GM12878 (cell line): Measurements from ENCODE around the gene PPAN. TPM values are rescaled to one million over a fixed set of nuclear protein-coding genes. Genes with fewer than 3 reads are reported as not detected.

Experiments used
- ATF2 ChIP-seq: IDR thresholded peaks from 2 replicates; pipeline ENCODE4 v1.6.1; 2012; ENCODE audit warnings: low read length, inconsistent platforms
- CREM ChIP-seq: IDR thresholded peaks from 2 replicates; pipeline ENCODE4 v1.6.1; 2014; ENCODE audit warnings: antibody characterized with exemption, low read depth
- IKZF2 ChIP-seq, 2 experiments: fragments of 450-650 bp; IDR thresholded peaks; 2 replicates each; pipeline ENCODE4 v1.6.1; 2017; ENCODE audit warnings: mild to moderate bottlenecking in 2 of 2, moderate library complexity in 2 of 2
- JUND ChIP-seq: IDR thresholded peaks from 2 replicates; pipeline ENCODE4 v1.6.1; 2012; ENCODE audit warnings: low read depth, mild to moderate bottlenecking, low read length, improper control_type of control experiment, moderate library complexity
- KAT2A ChIP-seq: conservative IDR thresholded peaks from 2 replicates; pipeline ENCODE4 v1.6.1; 2011; ENCODE audit warnings: low read depth, low read length; ENCODE audit not compliant: control insufficient read depth
- MEF2B ChIP-seq: fragments of 450-650 bp; IDR thresholded peaks from 2 replicates; pipeline ENCODE4 v1.6.1; 2018; ENCODE audit warnings: mild to moderate bottlenecking, moderate library complexity; ENCODE audit not compliant: partially characterized antibody, poor library complexity, severe bottlenecking
- MLLT1 ChIP-seq: fragments of 450-650 bp; IDR thresholded peaks from 2 replicates; pipeline ENCODE4 v1.6.1; 2016; ENCODE audit warnings: mild to moderate bottlenecking
- MXI1 ChIP-seq: fragments of 150-350 bp; IDR thresholded peaks from 2 replicates; pipeline ENCODE4 v1.6.1; 2011; ENCODE audit warnings: low read depth, mild to moderate bottlenecking, inconsistent platforms, low read length, improper control_type of control experiment
- MYB ChIP-seq: fragments of 150-350 bp; IDR thresholded peaks from 2 replicates; pipeline ENCODE4 v1.6.1; 2014; ENCODE audit warnings: mild to moderate bottlenecking, low read depth, low read length, borderline replicate concordance
- NFXL1 ChIP-seq: fragments of 450-650 bp; IDR thresholded peaks from 2 replicates; pipeline ENCODE4 v1.6.1; 2017; ENCODE audit warnings: antibody characterized with exemption, mild to moderate bottlenecking, borderline replicate concordance
- NR2C2 ChIP-seq: IDR thresholded peaks from 2 replicates; pipeline ENCODE4 v1.6.1; 2011; ENCODE audit warnings: borderline replicate concordance, low read depth; ENCODE audit not compliant: control insufficient read depth, insufficient read length
- NRF1 ChIP-seq: conservative IDR thresholded peaks from 2 replicates; pipeline ENCODE4 v1.6.1; 2011; ENCODE audit warnings: mild to moderate bottlenecking, low read depth, low read length, improper control_type of control experiment
- POLR2A ChIP-seq: IDR thresholded peaks from 2 replicates; pipeline ENCODE4 v1.6.1; 2011; ENCODE audit warnings: low read depth, mild to moderate bottlenecking, low read length
- POLR2AphosphoS5 ChIP-seq: IDR thresholded peaks from 2 replicates; pipeline ENCODE4 v1.6.1; 2011; ENCODE audit warnings: mild to moderate bottlenecking, low read length, inconsistent platforms
- POU2F2 ChIP-seq: IDR thresholded peaks from 3 replicates; pipeline ENCODE4 v1.6.1; 2011; ENCODE audit warnings: low read depth, mild to moderate bottlenecking, low read length, borderline replicate concordance
- SIN3A ChIP-seq: IDR thresholded peaks from 2 replicates; pipeline ENCODE4 v1.6.1; 2012; ENCODE audit warnings: low read depth, low read length, improper control_type of control experiment
- TARDBP ChIP-seq: IDR thresholded peaks from 2 replicates; pipeline ENCODE4 v1.6.1; 2016; ENCODE audit warnings: borderline replicate concordance
- TCF12 ChIP-seq: IDR thresholded peaks from 2 replicates; pipeline ENCODE4 v1.6.1; 2011; ENCODE audit warnings: low read depth, mild to moderate bottlenecking, low read length
- USF1 ChIP-seq: IDR thresholded peaks from 2 replicates; pipeline ENCODE4 v1.6.1; 2011; ENCODE audit warnings: borderline replicate concordance, low read depth, mild to moderate bottlenecking, moderate library complexity, mixed read lengths, low read length; ENCODE audit not compliant: insufficient read depth; ENCODE audit errors: extremely low read length
- ZBTB11 ChIP-seq: fragments of 450-650 bp; formaldehyde crosslinking; IDR thresholded peaks from 2 replicates; pipeline ENCODE4 v1.5.0; 2022; ENCODE audit warnings: mild to moderate bottlenecking, missing genetic modification characterization
- ZBTB4 ChIP-seq: fragments of 450-650 bp; formaldehyde crosslinking; IDR thresholded peaks from 2 replicates; pipeline ENCODE4 v1.4.0; 2022; ENCODE audit warnings: mild to moderate bottlenecking, moderate library complexity
- polyA plus RNA-seq, 11 experiments: library from polyadenylated mRNA; depleted of rRNA in 4 of 11; unstranded in 6 of 11; stranded (reverse) in 5 of 11; fragments of >200 nt; fragmentation: Nextera tagmentation in 4 of 11; fragmentation: Illumina TruSeq in 1 of 11; extraction: Ambion mirVana in 4 of 11; extraction: Trizol in 1 of 11; gene quantifications; 1 replicate in 1 of 11; 2 replicates in 10 of 11; pipeline versions ENCODE4 v1.2.1 to v1.2.3, GENCODE V29; 2011 to 2016; ENCODE audit warnings: inconsistent platforms in 2 of 11, missing spikeins in 2 of 11, low read depth in 1 of 11
- total RNA-seq, 4 experiments: library from RNA; depleted of rRNA in 3 of 4; stranded (reverse); fragments of >200 nt in 3 of 4; fragmentation: Illumina TruSeq in 1 of 4; extraction: Trizol in 1 of 4; gene quantifications; 2 replicates each; pipeline versions ENCODE4 v1.2.1 to v1.2.3, GENCODE V29; 2013 to 2021

PPAN gene
- total and polyA plus RNA-seq, 10 of the 15 experiments (the other 5 are each of a cell fraction or from before 2014, with no cell fraction given): 2.1 to 171 (median 108) TPM

- no peak for TF ChIP-seq USF1
- TF ChIP-seq POLR2A: peak; percentile 83
- peak; percentile 92 for TF ChIP-seq MXI1
- TF ChIP-seq ATF2: peak; percentile 24; the same call in 1 of the 2 replicates
- no peak for TF ChIP-seq ZBTB4 (CRISPR knock-in tag)
- TF ChIP-seq MEF2B: peak; percentile 72
- TF ChIP-seq ZBTB11: no peak
- TF ChIP-seq CREM: peak; percentile 29; the same call in 1 of the 2 replicates
- TF ChIP-seq SIN3A: no peak
- TF ChIP-seq IKZF2 (IDR thresholded peaks at IDR 0.05): peak; percentile 39 to 60; a peak in 2 of 4 replicates
- no peak for TF ChIP-seq JUND
- TF ChIP-seq TCF12: peak; percentile 58; the same call in 1 of the 2 replicates
- TF ChIP-seq KAT2A: no peak
- no peak for TF ChIP-seq NRF1
- TF ChIP-seq TARDBP: no peak
- peak; percentile 11; the same call in 1 of the 2 replicates for TF ChIP-seq MLLT1
- peak; percentile 70; the same call in 1 of the 2 replicates for TF ChIP-seq POLR2AphosphoS5
- no peak for TF ChIP-seq NFXL1
- peak; percentile 45; the same call in 1 of the 3 replicates for TF ChIP-seq POU2F2
- no peak for TF ChIP-seq MYB
- no peak for TF ChIP-seq NR2C2
These were observed 5.2 kb downstream of the PPAN start, which contains the start of gene P2RY11 (continued) for GRCh38 chr19:10111405-10111811.
